Measurements from ENCODE around the gene DMC1.

The DMC1 gene

DNA sequence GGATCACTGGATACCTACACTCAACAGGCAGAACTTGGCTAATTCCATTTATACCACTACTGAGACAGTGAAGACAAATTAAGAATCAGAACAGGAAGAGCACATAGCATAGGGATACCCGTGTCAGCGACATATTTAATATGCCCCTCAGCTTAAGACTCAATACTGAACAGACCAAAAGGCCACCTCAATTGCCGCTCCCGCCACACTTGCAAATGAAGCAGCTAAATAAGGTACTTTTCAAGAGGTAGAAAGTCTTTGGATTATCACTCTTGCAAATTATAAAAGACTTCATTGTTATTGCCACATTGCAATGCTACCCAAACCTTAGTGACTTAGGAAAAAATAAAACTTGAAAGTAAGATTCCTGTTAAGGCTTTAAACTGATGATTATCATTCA is 67.0 kb downstream of the DMC1 start:
- Histone ChIP-seq H3K4me3 (peak overlapping the region; percentile 95; the same call in 1 of the 2 replicates), H3K9ac (no peak overlapping the region), H3K4me2 (peak overlapping the region; percentile 91), H3K4me1 (peaks cover 42% of the 10 kb centered on the region), H4K20me1 (peaks cover 76% of the 10 kb centered on the region), H3K9me3 (no peaks in the 10 kb centered on the region), H3K36me3 (peaks cover 57% of the 10 kb centered on the region), H3K27ac (no peak overlapping the region), H3K27me3 (no peaks in the 10 kb centered on the region)
- TF ChIP-seq Cebpa-rat (IDR thresholded peaks at IDR 0.05) = no peak

DNA sequence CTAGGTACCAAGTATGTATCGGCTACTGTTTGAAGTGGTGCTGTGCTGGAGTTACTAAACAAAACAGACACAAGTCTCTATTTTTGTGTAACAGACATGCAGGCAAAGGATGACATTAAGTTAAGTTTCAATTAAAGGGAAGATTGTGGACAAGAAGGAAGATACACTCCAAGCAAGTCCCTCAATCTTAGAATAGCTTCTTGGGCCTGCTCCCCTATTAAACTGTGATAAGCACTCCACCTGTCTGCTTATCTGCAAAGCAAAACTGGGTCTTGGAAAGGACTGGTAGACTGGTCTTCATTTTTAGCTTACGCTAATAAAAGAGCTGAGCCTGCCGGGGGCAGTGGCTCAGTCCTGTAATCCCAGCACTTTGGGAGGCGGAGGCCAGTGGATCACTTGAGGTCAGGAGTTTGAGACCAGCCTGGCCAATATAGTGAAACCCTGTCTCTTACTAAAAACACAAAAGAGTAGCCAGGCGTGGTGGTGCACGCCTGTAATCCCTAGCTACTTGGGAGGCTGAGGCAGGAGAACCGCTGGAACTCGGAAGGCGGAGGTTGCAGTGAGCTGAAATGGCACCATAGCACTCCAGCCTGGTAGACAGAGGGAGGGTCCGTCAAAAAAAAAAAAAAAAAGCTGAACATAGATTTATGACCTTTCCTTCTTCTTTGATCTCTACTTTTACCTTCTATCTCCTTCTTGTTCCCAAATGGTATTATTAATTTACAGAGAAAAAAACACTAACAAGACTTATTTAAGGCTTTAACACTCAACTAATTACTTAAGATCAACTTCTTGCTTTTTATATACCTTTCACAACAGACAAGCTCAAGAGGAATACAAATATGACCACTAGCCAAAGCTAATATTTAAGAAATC is 67.9 kb downstream of the DMC1 start:
- no peaks in the 10 kb centered on the region for H3K27me3 ChIP-seq
- H3K4me2 ChIP-seq = peak overlapping the region; percentile 91
- no peak overlapping the region for H3K4me3 ChIP-seq
- peaks cover 32% of the 10 kb centered on the region for H3K4me1 ChIP-seq
- peaks cover 86% of the 10 kb centered on the region for H4K20me1 ChIP-seq
- H3K9ac ChIP-seq = no peak overlapping the region
- no peaks in the 10 kb centered on the region for H3K9me3 ChIP-seq
- peaks cover 67% of the 10 kb centered on the region for H3K36me3 ChIP-seq
- no peak for TF ChIP-seq Cebpa-rat (IDR thresholded peaks at IDR 0.05)
- no peak overlapping the region for H3K27ac ChIP-seq

DNA sequence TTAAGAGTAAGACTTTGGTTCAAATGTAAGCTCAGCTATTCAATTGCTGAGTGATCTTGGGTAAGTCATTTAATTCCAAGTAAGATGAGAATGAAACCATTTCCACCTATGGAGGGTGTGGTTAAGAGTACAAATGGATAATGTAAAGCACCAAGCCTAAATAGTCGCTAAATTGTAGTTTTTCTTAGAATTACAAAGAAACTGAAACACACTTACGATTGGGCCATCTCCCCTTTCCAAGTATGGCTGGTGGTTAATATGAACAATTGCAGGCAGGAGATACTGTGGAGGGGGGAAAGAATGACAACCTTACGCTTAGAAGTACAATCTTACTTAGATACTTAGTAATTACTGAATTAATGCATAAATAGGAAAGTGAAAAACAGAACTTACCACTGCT is 72.1 kb downstream of the DMC1 start:
- Histone ChIP-seq H3K36me3 (peaks cover 100% of the 10 kb centered on the region), H3K4me3 (no peak overlapping the region), H4K20me1 (peaks cover 100% of the 10 kb centered on the region), H3K9ac (no peak overlapping the region), H3K27me3 (no peaks in the 10 kb centered on the region), H3K4me2 (no peak overlapping the region), H3K4me1 (peaks cover 13% of the 10 kb centered on the region), H3K9me3 (no peaks in the 10 kb centered on the region), H3K27ac (no peak overlapping the region)
- TF ChIP-seq Cebpa-rat (IDR thresholded peaks at IDR 0.05) = no peak

DNA sequence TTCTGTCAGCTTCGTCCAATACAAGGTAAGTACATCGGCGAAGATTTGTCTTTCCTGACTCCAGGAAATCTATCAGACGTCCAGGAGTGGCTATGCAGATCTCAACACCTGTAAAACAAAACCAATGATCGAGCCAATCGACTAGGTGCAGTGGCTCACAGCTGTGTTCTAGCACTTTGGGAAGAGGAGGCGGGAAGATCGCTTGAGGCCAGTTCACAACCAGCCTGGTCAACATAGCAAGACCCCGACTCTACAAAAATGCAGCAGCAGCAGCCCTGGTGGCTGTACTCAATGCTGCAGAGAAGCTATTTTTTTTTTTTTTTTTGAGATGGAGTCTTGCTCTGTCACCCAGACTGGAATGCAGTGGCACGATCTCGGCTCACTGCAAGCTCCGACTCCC is 75.0 kb downstream of the DMC1 start:
- H4K20me1 ChIP-seq = peaks cover 100% of the 10 kb centered on the region

DNA sequence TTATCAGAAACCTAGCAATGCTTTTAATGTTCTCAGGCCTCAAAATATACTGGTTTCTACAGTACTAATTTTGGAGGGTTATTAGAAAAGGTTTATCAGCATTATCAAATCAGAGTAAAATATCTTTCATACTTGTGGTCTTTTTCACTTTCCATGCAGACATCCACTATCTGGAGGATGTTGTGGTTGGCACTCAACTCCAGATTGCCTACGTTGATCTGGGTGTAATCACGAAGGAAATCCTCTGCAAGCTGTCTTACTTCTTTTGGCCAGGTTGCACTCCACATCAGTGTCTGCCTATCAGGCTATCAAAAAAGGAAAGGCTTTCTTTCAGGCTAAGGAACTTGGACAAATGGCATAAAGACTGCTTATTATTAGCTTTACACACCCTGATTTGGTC is 75.5 kb downstream of the DMC1 start:
- no peak overlapping the region for H3K4me3 ChIP-seq
- peaks cover 100% of the 10 kb centered on the region for H3K36me3 ChIP-seq
- no peak overlapping the region for H3K9ac ChIP-seq
- no peak for TF ChIP-seq Cebpa-rat (IDR thresholded peaks at IDR 0.05)
- H3K4me2 ChIP-seq = no peak overlapping the region
- H3K4me1 ChIP-seq = no peaks in the 10 kb centered on the region
- no peak overlapping the region for H3K27ac ChIP-seq
- H3K9me3 ChIP-seq = no peaks in the 10 kb centered on the region
- H4K20me1 ChIP-seq = peaks cover 100% of the 10 kb centered on the region
- H3K27me3 ChIP-seq = no peaks in the 10 kb centered on the region

More for the DNA sequence above, 75.0 kb downstream of the DMC1 start:
- H3K27ac ChIP-seq = no peak overlapping the region
- peaks cover 100% of the 10 kb centered on the region for H3K36me3 ChIP-seq
- H3K27me3 ChIP-seq = no peaks in the 10 kb centered on the region
- H3K4me2 ChIP-seq = no peak overlapping the region
- no peak for TF ChIP-seq Cebpa-rat (IDR thresholded peaks at IDR 0.05)
- H3K9ac ChIP-seq = no peak overlapping the region
- H3K4me1 ChIP-seq = no peaks in the 10 kb centered on the region
- H3K4me3 ChIP-seq = no peak overlapping the region
- H3K9me3 ChIP-seq = no peaks in the 10 kb centered on the region

DNA sequence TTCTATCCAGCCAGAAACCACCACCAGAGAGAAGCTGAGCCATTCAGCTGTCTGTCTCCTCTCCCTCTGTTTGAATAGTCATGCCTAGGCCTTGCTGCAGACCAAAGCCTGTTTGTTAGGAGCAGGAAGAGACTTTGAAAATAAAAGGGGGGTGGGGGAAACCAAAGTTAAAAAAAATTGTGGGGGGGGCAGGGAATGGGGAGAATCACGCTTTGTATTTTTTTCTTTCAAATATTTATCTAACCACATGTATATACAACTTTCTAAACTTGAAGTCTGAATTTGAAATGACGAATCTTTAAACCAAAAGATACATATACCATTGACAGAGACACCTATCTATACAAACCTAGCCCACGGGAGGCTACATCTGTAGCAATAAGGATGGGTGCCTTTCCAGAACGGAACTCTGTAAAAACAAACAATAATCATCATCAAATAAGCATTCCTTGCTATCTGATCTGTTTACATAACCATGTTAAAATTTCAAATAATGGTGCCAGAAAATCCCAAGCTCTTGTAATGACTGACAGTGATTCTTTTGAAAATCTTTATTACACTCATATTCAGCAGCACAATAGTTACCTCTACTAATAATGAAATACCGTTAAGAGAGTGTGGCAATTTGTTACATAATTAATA is 78.2 kb downstream of the DMC1 start:
- H3K9ac ChIP-seq = no peak overlapping the region
- no peak overlapping the region for H3K4me2 ChIP-seq
- H4K20me1 ChIP-seq = peaks cover 100% of the 10 kb centered on the region
- H3K4me1 ChIP-seq = no peaks in the 10 kb centered on the region
- no peaks in the 10 kb centered on the region for H3K9me3 ChIP-seq
- peaks cover 100% of the 10 kb centered on the region for H3K36me3 ChIP-seq
- no peak for TF ChIP-seq Cebpa-rat (IDR thresholded peaks at IDR 0.05)
- no peaks in the 10 kb centered on the region for H3K27me3 ChIP-seq
- H3K4me3 ChIP-seq = no peak overlapping the region
- no peak overlapping the region for H3K27ac ChIP-seq

DNA sequence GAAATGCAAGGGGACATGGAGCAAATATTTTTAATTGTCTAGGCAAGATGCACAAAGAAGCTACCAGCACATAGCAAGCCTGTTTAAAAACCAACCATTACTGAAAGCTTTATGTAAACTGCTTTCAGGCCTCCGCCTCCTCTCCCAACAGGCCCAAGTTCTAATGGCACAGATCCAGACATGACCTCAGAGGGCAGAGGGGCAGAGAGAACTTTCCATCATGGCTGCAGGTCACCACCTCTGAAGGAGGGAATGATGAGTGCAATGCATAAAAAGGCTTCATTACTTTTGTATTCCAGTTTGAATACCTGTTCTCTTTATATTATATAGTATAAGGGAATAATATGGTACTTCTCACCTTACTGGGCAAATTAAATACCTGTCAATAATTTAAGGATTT is 79.1 kb downstream of the DMC1 start:
- Histone ChIP-seq H3K36me3 (peaks cover 100% of the 10 kb centered on the region), H3K4me2 (no peak overlapping the region), H3K9me3 (no peaks in the 10 kb centered on the region), H3K27ac (no peak overlapping the region), H3K4me3 (no peak overlapping the region), H3K9ac (no peak overlapping the region), H3K4me1 (no peaks in the 10 kb centered on the region), H3K27me3 (no peaks in the 10 kb centered on the region), H4K20me1 (peaks cover 100% of the 10 kb centered on the region)
- no peak for TF ChIP-seq Cebpa-rat (IDR thresholded peaks at IDR 0.05)

DNA sequence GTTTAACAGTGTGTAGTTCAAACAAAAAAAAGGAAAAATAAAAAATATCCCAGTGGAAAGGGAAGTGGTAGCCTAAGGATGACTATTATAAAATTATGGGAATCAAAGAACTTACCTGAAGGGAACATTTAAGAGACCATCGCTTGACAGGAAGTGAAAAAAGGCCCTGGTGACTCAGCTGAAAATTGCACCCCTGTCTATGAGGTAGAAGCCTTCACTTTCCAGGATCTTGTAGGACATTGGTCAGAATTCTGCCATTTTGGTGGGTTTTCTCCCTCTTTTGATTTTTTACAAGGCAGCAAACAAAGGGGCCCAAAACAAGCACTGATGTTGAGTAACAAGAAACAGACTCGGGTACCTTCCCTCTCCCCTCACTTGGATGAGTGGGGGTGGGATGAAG is 79.5 kb downstream of the DMC1 start:
- H4K20me1 ChIP-seq = peaks cover 98% of the 10 kb centered on the region
- H3K4me2 ChIP-seq = no peak overlapping the region
- no peak overlapping the region for H3K4me3 ChIP-seq
- H3K4me1 ChIP-seq = no peaks in the 10 kb centered on the region
- no peak for TF ChIP-seq Cebpa-rat (IDR thresholded peaks at IDR 0.05)
- no peak overlapping the region for H3K9ac ChIP-seq
- no peaks in the 10 kb centered on the region for H3K9me3 ChIP-seq
- H3K36me3 ChIP-seq = peaks cover 100% of the 10 kb centered on the region
- no peaks in the 10 kb centered on the region for H3K27me3 ChIP-seq
- H3K27ac ChIP-seq = no peak overlapping the region

DNA sequence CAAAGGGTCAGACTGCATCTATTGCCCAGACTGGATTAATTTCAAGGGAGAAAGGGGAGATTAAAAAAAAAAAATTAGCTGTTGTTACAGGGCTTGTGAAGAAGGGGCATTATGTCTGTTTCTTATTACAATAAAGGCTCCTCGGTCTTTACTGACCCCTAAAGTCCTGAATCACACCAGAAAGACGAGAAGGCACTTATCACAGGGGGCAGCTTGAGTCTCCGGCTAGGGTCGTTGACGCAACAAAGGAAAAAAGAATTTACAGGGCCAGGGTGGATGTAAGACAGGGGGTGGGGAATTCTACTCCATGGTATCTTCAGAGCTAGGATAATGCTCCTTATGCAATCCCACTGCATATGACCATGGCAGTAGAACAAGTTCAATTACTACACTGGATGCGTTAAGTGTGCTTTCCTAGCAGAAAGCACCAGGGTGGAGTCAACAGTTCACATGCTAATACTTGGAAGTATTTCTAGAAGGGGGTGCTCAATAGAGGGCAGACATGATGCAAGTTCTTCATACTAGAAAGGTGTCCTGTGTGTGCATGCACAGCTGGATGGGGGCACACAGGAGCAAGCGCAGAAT is 80.3 kb downstream of the DMC1 start:
- Histone ChIP-seq H3K4me3 (no peak overlapping the region), H3K36me3 (peaks cover 99% of the 10 kb centered on the region), H3K4me1 (no peaks in the 10 kb centered on the region), H3K27ac (no peak overlapping the region), H3K9me3 (no peaks in the 10 kb centered on the region), H4K20me1 (peaks cover 96% of the 10 kb centered on the region), H3K9ac (no peak overlapping the region), H3K4me2 (no peak overlapping the region), H3K27me3 (no peaks in the 10 kb centered on the region)
- TF ChIP-seq Cebpa-rat (IDR thresholded peaks at IDR 0.05) = no peak

DNA sequence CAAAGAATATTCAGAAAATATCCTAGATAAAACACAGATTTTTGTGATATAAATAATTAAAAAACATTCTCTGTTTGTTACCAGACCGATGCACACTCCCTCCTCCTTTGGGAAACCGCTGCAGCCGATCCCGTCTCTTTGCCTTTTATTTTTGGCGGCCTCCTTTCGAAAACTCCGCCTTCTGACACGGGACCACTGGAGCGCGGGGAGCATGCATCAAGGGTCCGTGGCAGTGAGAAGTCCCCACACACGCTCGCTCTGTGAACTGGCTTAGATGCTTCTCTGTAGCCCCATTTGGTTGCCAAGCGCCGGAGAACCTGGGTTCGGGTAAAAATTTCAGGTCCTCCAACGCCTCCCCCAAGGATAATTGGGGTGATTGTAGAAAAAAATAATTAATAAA is 80.8 kb downstream of the DMC1 start:
- H3K9ac ChIP-seq = no peak overlapping the region
- no peaks in the 10 kb centered on the region for H3K4me1 ChIP-seq
- H3K4me2 ChIP-seq = no peak overlapping the region
- H3K9me3 ChIP-seq = no peaks in the 10 kb centered on the region
- H3K27me3 ChIP-seq = no peaks in the 10 kb centered on the region
- peaks cover 99% of the 10 kb centered on the region for H3K36me3 ChIP-seq
- no peak overlapping the region for H3K27ac ChIP-seq
- H4K20me1 ChIP-seq = peaks cover 96% of the 10 kb centered on the region
- no peak overlapping the region for H3K4me3 ChIP-seq
- TF ChIP-seq Cebpa-rat (IDR thresholded peaks at IDR 0.05) = no peak
